Fibroblast of pulmonary artery (primary cell): ENCODE data around the gene RNF112.

Experiments used
- DNase-seq: peaks from one replicate; pipeline ENCODE4 v3.0.0-alpha.2; 2010; ENCODE audit warnings: low read depth
- H3K4me3 ChIP-seq: replicated peaks from 2 replicates; pipeline ENCODE4 v1.5.1; 2011; ENCODE audit warnings: low read depth, mild to moderate bottlenecking, control low read depth, low read length, moderate library complexity
- TF ChIP-seq, protein P1 (sequence below): IDR thresholded peaks from 2 replicates; pipeline ENCODE4 v1.5.1; 2011; ENCODE audit warnings: mild to moderate bottlenecking, control low read depth, low read length, inconsistent platforms; ENCODE audit errors: missing control alignments

The RNF112 gene

DNA sequence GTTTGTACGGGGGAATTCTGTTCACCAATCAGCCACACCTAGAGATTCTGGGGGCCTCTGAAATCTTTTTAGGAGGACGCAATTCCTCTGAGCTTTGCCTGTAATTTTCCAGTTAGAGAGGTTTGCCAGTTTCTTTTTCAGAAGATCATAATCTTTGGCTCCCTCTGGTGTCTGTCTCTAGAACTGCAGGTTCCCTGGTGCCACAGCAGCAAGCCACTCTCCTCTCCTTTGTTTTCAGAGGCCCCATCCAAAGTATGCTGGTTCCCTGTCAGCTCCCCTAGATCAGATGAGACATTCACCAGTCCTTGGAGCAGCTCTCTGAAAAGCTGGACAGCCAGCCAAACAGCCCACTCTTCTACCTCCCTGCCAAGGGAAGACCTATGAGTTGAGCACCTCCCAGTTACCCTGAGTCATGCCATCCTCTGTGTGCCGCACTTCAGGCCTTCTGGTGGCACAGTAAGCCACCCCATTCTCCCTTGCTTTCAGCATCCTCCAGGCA lies 36.1 kb downstream of the RNF112 start:
- peak; percentile 88 for DNase-seq
- no peak overlapping the region for H3K4me3 ChIP-seq
- TF ChIP-seq, protein P1, sequence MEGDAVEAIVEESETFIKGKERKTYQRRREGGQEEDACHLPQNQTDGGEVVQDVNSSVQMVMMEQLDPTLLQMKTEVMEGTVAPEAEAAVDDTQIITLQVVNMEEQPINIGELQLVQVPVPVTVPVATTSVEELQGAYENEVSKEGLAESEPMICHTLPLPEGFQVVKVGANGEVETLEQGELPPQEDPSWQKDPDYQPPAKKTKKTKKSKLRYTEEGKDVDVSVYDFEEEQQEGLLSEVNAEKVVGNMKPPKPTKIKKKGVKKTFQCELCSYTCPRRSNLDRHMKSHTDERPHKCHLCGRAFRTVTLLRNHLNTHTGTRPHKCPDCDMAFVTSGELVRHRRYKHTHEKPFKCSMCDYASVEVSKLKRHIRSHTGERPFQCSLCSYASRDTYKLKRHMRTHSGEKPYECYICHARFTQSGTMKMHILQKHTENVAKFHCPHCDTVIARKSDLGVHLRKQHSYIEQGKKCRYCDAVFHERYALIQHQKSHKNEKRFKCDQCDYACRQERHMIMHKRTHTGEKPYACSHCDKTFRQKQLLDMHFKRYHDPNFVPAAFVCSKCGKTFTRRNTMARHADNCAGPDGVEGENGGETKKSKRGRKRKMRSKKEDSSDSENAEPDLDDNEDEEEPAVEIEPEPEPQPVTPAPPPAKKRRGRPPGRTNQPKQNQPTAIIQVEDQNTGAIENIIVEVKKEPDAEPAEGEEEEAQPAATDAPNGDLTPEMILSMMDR: peak; percentile 85

DNA sequence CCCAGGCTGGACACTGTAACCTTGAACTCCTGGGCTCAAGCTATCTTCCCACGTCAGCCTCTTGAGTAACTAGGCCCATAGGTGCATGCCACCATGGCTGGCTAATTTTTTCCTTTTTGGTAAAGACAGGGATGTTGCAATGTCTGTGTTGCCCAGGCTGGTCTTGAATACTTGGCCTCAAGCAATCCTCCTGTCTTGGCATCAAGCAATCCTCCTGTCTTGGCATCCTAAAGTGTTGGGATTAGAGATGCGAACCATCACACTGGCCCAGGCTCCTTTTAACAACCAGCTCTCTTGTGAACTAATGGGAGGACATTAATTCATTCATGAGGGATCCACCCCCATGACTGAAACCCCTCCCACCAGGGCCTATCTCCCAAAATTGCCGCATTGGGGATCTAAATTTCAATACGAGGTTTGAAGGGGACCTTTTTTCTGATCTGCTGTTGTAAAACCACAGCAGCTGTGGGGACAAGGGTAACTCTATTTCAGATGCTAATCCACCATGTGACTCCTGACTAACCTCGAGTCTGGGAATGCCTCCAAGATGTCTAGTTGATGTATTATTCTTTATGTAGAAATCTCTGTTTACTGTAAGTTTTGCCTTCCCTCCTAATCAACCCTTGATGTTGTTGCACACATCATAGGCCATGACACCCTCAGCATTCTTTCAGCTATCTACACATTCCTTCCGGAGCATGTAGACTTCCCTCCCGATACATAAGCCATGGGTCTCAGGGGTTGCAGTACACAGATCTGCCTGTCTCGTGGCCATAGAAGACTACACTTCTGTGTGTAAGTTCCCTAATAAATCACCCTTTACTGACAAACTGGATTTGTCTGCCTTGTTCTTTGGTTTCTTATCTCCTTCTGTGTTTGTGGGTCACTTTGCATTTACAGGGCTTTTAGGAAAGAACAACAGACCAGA lies 37.6 kb downstream of the RNF112 start:
- peak; percentile 99 for DNase-seq
- H3K4me3 ChIP-seq: peak overlapping the region; percentile 31
- TF ChIP-seq, protein P1: no peak

GRCh38 chr17:19449656-19450055 lies 38.6 kb downstream of the RNF112 start:
- no peak overlapping the region for H3K4me3 ChIP-seq
- TF ChIP-seq, protein P1: no peak
- DNase-seq: no peak

DNA sequence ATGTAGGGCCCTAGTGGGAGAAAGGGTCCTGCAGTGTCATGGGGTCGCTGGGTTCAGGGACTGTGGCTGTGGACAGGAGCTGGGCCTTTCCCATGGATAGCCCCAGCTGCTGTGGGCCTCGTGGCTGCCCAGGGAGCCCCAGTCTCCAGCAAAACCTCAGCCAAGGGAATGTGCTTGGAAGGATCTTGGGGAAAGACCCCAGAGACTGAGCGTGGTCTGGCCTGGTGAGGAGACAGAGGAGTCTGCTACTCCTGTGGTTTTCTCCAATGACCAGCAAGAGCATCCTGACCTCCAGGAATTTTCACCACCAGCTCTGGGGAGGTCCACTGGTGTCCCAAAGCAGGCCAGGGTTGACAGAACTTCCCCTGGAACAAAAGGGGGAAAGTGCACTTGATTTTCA lies 42.3 kb downstream of the RNF112 start:
- DNase-seq: no peak
- no peak overlapping the region for H3K4me3 ChIP-seq
- TF ChIP-seq, protein P1: no peak

DNA sequence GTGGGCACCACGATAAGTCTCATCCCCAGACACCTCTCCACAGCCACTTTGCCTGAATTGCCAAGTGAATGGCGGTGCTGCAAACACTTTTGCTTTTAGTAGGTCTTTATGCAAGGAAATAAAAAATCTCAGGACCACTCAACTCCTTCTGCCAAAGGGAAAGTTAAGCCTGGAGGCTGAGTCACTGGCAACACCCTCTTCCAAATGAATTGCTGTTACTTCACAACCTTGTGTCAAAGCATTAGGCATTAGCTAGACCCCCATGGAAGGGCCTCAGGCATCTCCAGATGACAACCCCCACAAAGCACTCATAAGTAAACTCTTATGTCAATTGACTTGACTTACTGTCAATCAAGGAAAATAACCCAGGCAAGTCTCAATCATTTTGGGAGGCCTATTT lies 43.0 kb downstream of the RNF112 start:
- no peak for DNase-seq
- no peak overlapping the region for H3K4me3 ChIP-seq
- TF ChIP-seq, protein P1: no peak

DNA sequence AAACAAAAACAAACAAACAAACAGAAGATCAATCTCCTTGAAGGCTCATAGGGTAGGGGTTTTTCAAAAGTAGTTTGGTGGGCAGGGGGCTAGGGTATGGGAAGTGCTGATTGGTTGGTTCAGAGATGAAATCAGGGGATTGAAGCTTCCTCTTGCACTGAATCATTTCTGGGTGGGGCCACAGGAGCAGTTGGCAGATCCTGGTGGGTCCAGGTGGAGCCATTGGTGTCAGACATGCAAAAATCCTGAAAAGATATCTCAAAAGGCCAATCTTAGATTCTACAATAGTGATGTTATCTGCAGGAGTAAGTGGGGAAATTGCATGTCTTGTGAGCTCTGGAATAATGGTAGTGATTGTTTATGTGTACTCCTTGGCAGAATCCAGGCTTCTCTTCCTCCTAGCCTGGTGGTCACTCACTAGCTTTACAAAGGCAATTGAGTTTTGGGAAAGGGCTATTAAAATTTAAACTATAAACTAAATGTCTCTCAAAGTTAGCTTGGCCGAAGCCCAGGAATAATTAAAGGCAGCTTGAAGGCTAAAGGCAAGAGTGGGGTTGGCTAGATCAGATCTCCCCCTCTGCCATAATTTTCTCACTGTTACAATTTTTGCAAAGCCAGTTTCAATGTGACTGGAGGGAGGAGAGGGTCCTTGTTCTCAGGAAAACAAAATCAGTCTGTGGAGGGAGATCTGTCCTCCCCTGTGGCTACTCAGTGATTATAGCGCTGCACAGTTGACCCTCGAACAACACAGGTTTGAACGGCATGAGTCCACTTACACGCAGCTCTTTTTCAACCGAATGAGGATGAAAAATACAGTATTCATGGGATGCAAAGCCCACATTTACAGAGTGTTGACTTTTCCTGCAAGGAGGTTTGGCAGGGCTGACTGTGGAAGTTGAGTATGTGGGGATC lies 45.2 kb downstream of the RNF112 start:
- H3K4me3 ChIP-seq: no peak overlapping the region
- TF ChIP-seq, protein P1: no peak
- DNase-seq: no peak
